ENCODE results near the gene CLEC2L.

DNA sequence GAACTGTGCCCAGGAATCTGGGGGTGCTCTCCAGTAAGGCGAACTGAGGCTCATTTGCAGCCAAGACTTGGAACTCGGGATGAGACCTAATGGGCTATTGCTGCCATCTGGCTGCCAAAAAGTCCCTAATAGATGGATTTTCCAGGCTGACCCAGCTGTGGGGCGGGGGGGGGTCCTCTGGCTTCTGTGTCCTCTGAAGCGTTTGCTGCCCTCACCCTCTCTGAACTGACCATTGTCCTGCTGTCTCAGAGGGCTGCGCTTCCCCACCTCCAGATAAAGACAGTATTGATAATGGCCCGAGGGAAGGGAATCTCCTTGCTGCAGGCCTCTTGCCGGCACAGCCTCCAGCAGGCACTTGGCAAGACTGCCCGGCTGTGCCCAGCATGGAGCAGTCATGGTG lies 46.6 kb downstream of the CLEC2L start:
- TF ChIP-seq SPI1 (IDR thresholded peaks at IDR 0.05; ENCODE audit: low read depth, low read length) (no peak), PAX5 (IDR thresholded peaks at IDR 0.05; ENCODE audit: insufficient read depth, low read length, severe bottlenecking) (no peak), POLR2AphosphoS5 (IDR thresholded peaks at IDR 0.05; ENCODE audit: low read depth, low read length) (no peak), POLR2A (IDR thresholded peaks at IDR 0.05; ENCODE audit: low read depth, low read length) (no peak), POU2F2 (IDR thresholded peaks at IDR 0.05; ENCODE audit: low read depth, low read length) (no peak)
